ENCODE measurements around the gene GARIN5A. TPM values are rescaled to one million over a fixed set of nuclear protein-coding genes. Genes with fewer than 3 reads are reported as not detected.

Gene GARIN5A
- total RNA-seq, 1 donor = 0.36 TPM

DNA sequence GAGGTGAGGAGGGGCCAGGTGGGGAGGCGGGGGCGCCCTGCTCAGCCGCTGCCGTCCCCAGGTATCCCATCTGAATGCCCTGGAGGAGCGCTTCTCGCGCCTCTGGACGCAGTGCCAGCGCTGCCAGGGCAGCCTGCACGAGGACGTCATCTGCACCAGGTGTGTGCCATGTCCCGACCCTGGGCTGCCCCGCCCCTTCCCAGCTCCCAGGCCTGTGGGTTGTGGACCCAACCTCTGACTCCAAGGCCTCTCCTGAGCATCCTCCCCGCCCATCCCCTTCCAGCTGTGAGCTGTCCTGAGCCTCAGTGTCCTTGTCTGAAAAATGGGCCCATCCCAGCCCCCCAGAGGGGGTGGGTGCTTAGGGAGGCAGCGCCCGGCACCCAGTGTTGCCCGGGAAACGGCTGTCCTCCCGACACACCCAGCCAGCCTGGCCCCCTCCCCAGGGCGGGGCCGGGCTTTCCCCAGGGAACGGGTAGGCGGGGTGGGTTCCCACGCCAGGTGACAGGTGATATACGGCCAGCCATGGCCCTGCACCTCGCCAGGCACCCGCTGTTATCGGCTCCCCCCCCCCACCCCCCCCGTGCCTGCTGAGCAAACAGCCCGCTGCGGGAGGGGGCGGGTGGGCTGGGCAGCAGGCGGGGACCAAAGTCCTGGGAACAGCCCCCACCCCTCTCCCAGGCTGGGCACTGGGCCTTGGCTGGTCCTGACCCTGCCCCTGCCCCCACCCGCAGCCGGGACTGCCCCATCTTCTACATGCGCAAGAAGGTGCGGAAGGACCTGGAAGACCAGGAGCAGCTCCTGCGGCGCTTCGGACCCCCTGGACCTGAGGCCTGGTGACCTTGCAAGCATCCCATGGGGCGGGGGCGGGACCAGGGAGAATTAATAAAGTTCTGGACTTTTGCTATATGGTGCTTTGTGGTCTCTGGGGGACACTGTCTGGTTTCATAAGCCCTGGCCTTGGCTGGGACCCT is 59.3 kb downstream of the GARIN5A start:
- Histone ChIP-seq H4K20me1 (ENCODE audit: insufficient read depth, low read length) (no peaks in the 10 kb centered on the region), H3K79me2 (ENCODE audit: insufficient read depth, low read length) (no peaks in the 10 kb centered on the region), H3K27ac (ENCODE audit: low read depth, low read length) (no peak overlapping the region), H3K9me3 (ENCODE audit: low read depth, low read length) (no peaks in the 10 kb centered on the region), H2AFZ (ENCODE audit: low read length) (no peak overlapping the region), H3K4me1 (ENCODE audit: insufficient read depth, low read length) (no peaks in the 10 kb centered on the region), H3K36me3 (ENCODE audit: insufficient read depth, low read length) (no peaks in the 10 kb centered on the region), H3K27me3 (ENCODE audit: insufficient read depth, low read length) (peaks cover 10% of the 10 kb centered on the region), H3K4me3 (ENCODE audit: insufficient read depth, low read length) (no peak overlapping the region), H3K4me2 (ENCODE audit: insufficient read depth, low read length) (no peak overlapping the region)
- TF ChIP-seq, protein P1, sequence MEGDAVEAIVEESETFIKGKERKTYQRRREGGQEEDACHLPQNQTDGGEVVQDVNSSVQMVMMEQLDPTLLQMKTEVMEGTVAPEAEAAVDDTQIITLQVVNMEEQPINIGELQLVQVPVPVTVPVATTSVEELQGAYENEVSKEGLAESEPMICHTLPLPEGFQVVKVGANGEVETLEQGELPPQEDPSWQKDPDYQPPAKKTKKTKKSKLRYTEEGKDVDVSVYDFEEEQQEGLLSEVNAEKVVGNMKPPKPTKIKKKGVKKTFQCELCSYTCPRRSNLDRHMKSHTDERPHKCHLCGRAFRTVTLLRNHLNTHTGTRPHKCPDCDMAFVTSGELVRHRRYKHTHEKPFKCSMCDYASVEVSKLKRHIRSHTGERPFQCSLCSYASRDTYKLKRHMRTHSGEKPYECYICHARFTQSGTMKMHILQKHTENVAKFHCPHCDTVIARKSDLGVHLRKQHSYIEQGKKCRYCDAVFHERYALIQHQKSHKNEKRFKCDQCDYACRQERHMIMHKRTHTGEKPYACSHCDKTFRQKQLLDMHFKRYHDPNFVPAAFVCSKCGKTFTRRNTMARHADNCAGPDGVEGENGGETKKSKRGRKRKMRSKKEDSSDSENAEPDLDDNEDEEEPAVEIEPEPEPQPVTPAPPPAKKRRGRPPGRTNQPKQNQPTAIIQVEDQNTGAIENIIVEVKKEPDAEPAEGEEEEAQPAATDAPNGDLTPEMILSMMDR (IDR thresholded peaks at IDR 0.05; ENCODE audit: extremely low read depth, low read depth, low read length) = no peak
- DNase-seq (ENCODE audit: insufficient read length, low spot score, missing footprints) = no peak

Other genes with a start within 250 kb of the GARIN5A start
- gene KCNC3, start 147.5 kb downstream of the GARIN5A start, total RNA-seq = under 0.01 TPM in 1 of 2 replicates, not detected in the other
- under 0.01 and 0.29 TPM in 2 replicates for gene NAPSA, start 111.2 kb downstream of the GARIN5A start, total RNA-seq
- gene NR1H2, start 100.4 kb downstream of the GARIN5A start, total RNA-seq = 91.1 and 113 TPM in 2 replicates
- gene POLD1, start 92.5 kb downstream of the GARIN5A start, total RNA-seq = 14.7 and 15.6 TPM in 2 replicates
- 0.36 TPM in 1 of 2 replicates, not detected in the other for gene SPIB, start 57.9 kb downstream of the GARIN5A start, total RNA-seq
- not detected in 2 replicates for gene MYBPC2, start 44.0 kb downstream of the GARIN5A start, total RNA-seq
- gene EMC10, start 341 bp downstream of the GARIN5A start, total RNA-seq = 47.1 and 56.5 TPM in 2 replicates
- 19.4 and 22.8 TPM in 2 replicates for gene JOSD2, start 34.3 kb upstream of the GARIN5A start, total RNA-seq
- not detected in 2 replicates for gene ASPDH, start 37.1 kb upstream of the GARIN5A start, total RNA-seq
- not detected in 2 replicates for gene LRRC4B, start 91.6 kb upstream of the GARIN5A start, total RNA-seq
- 0.36 TPM in 1 of 2 replicates, not detected in the other for gene SYT3, start 163.0 kb upstream of the GARIN5A start, total RNA-seq
- gene C19orf81, start 172.6 kb upstream of the GARIN5A start, total RNA-seq = not detected in 2 replicates
- 0.88 and 1.1 TPM in 2 replicates for gene SHANK1, start 243.0 kb upstream of the GARIN5A start, total RNA-seq
- 19.7 and 23.5 TPM in 2 replicates for gene CLEC11A, start 246.5 kb upstream of the GARIN5A start, total RNA-seq